ENCODE results near the gene PAQR4. TPM values are rescaled to one million over a fixed set of nuclear protein-coding genes. Genes with fewer than 3 reads are reported as not detected.

The PAQR4 gene
- polyA plus RNA-seq, 4 donors = 7.0 to 10.8 (median 9.8) TPM

DNA sequence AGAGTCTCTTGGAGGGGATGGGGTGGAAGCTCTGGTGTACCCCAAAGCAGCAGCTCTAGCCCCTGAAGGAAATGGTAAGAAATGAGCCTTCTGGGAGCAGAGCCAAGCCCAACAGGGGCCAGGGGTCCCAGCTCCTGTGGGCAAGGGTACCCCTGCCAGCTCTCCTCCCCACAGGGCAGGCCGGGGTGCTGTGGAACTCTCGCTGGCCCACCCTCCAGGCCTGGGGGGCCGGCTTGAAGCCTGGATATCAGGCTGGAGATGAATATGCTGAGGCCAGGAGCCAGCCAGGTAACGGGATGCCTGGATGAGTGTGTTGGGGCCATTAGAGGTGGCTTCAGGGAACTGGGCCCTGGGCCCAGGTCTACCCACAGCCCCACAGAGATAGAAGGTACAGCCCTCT is 31.4 kb downstream of the PAQR4 start:
- no peak for DNase-seq (ENCODE audit: low read depth in 4 of 4, low spot score in 3 of 4)

DNA sequence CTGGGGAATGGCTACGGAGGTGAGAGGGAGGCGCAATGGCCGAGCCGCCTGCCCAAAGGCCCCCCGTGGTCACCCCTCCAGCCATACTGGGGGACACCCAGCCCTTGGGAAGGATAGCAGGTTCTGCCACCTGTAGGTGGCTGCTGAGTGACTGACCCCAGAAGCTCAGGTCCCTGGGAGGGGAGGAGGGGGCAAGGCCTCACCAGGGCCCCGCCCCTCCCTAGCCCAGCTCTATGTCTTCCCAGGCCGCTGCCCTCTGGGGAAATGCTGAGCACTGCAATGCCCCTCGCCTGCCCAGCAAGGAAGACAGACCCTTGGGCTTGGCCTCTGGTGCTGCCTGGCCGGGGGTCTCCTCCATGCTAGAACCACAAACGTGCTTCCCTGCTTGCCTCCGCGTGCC is 32.2 kb downstream of the PAQR4 start:
- DNase-seq (ENCODE audit: low read depth in 4 of 4, low spot score in 3 of 4) = no peak

DNA sequence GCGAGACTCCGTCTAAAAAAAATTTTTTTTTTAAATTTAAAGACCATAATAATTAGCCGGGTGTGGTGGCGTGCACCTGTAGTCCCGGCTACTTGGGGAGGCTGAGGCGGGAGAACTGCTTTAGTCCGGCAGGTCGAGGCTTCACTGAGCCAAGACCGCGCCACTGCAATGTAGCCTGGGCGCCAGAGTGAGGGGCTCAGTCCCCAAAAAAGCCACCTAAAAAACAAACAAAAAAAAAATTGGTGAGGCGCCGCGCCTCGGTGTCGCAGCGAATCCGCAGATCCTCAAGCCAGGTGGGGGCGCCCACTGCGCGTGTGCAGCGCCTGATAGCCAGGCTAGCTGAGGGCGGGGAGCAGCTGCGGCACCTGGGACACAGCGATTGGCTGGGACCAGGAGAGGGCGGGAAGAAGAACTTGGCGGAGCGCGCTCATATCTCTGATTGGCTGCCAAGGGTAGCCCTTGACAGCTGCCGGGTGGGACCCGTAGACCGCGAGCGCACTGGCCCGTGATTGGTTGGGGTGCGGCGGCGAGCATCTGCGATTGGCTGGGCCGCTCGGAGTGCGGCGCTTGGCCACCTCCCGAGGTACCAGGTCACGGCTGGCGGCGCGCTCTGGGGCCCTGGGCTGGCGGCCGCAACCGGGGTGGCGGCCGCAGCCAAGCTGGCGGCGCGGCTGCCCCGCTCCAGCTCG is 34.6 kb downstream of the PAQR4 start:
- peak in 3 of 4 donors; percentile 91 to 96 (median 91) for DNase-seq (ENCODE audit: low read depth in 4 of 4, low spot score in 3 of 4)

DNA sequence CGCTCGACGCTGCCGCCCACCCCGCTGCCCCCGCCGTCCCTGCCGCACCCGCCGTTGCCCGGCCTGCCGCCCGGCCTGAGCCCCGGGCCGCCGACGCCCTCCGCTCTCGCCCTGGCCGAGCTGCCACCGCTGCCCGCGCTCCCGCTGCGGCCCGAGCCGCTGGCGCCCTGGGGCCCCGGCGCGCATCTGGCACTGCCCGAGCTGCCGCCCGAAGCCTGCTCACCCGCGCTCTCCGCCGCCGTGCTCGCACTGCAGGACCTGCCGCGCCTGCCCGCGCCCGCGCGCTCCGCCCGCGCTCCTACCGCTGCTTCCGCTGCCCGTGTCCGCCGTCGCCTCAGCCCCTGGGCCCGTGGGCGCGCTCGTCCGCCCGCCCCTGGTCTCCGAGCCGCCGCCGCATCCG is 35.2 kb downstream of the PAQR4 start:
- no peak for DNase-seq (ENCODE audit: low read depth in 4 of 4, low spot score in 3 of 4)

DNA sequence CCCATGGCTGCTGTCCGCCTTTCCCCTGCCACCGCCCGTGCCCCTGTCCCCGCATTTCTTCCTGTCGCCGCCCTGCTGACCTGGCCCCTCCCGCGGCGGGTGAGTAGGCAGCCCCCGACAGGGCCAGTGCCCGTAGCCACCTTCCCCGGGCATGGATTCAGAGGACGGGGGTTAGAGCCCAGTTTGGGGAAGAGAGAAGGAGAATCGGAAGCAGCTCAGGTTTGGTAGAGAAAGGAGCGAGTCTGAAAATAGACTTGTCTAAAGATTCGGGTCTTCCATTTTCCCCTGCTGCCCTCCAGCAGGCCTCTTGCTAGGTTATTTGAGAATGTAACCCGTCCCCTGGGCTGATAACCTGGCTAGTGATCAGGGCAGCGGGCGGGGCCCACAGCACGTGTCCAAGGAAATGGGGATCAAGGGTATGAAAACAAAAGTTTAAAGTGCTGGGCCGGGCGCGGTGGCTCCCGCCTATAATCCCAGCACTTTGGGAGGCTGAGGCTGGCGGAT is 35.7 kb downstream of the PAQR4 start:
- DNase-seq (ENCODE audit: low read depth in 4 of 4, low spot score in 3 of 4) = no peak

DNA sequence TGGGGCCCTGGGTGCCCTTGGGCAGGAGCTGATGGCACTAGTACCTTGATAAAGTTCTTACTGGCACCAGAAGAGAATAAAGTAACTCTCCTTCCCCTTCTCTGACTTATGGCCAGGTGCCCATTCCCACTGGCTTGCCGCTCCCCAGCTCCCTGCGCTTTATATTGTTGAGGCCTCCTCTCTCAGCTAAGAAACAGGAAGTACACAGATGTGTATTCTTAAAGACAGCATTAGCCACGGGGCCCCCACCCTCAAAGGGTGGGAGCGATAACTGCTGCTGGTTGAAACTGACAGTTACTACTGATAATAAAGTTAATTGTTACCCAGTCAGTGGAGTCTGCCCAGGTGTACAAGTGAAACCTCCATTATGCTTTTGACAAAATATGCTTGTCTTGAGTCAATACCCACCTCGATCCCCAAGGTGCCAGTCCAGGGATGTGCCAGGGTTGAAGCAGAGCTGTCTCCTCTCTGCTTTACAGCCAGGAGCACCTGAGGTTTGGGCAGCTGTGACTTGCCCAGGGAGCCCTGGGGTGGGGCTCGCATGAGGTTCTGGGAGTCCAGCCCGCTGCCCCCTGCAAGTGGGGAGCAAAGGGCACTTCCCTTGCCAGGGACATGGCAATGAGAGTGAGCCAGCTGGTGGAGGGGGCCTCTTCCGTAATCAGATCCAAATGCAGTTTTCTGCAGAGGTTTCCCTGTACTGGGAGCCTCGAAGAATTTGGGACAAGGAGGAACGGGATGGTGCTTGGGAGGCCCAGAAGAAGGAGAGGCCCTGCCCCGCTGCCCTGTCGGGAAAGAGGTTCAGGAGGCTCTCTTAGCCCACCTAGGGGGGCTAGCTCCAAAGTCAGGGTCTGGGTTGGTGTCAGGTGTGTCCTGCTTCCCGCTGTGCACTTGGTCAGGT is 38.2 kb downstream of the PAQR4 start:
- no peak for DNase-seq (ENCODE audit: low read depth in 4 of 4, low spot score in 3 of 4)

DNA sequence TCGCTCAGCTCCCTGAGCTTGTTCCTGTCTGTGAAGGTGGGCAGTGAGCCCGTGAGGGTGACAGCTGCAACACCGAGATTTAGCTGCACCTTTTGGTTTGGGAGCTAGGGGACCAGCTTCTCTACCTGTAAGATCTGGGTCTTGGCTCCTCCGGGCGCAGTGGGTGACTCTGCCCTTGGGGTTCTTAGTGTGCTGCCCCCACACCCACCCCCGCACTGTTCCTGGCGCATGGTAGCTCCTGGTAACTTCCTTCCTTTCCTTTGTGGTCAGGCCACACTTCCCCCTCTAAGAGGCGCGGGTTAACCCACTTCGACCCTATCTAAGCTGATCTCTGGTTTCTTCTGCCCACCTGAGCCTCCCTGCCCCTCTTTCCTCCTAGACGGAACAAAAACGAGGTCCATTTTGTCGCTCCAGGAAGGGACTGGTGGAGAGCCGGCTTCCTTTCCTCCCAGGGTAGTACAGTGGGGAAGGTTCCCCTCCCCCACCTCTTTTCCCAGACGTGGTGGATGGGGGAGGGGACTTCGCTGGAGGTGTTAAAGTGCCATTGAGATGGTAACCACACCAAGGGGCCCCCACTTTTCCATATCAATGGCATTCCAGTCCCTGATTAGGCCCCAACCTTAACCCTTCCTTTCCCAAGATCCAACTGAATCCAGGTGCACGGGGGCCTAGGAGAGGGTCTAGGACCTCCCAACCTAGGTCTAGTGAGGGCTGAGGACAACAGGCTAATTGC is 39.0 kb downstream of the PAQR4 start:
- no peak for DNase-seq (ENCODE audit: low read depth in 4 of 4, low spot score in 3 of 4)

DNA sequence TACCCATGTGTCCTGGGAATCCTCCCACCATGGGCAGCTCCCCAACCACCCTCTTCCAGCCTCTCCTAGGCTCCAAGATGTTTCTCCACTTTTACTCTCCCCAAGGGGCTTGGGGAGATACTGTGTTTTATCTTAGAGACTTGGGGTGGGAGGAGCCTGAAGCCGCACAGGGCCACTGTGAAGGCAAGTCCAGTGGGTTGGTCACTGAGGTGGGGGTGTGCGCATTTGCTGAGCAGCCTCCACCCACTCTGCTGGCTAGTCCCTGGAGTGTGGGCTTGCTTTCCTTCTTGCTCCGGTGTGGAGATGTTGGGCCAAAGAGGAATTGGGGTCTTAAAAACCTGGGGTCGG is 39.5 kb downstream of the PAQR4 start:
- no peak for DNase-seq (ENCODE audit: low read depth in 4 of 4, low spot score in 3 of 4)

DNA sequence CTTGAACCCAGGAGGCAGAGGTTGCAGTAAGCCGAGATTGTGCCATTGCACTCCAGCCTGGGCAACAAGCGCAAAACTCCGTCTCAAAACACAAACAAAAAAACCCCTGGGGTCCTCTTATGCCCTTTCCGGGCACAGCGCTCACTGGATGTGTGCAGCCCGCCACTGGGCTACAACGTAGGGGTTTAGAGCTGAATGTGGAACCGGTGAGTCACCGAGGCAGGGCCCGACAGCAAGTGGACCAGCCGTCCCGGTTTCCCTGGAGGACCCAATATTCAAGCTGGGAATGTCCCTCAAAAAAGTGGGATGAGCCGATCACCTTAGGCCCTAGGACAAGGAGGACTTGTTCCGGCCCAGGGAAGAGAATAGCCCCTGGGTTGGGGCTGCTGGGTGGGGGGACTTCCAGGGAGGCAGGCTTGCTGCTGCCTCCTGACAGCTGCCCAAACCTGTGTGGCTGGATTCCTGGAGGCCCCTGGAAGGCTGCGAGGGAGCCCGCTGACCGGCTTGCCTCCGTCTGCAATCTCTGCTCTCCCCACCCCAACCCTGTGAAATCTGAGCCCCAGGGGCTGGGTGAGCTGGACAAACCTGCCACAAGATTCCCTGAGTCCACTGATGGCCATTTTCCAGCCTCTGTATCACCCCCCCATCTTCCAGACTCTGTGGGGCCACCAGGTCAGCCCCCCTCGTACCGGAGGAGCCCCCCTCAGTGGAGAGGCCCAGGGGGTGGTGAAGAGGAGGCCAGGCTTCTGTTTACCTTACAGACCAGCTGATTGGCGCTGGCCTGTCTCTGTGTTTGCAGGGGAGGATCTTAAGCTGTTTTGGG is 40.6 kb downstream of the PAQR4 start:
- DNase-seq (ENCODE audit: low read depth in 4 of 4, low spot score in 3 of 4) = peak in 1 of 4 donors; percentile 74

DNA sequence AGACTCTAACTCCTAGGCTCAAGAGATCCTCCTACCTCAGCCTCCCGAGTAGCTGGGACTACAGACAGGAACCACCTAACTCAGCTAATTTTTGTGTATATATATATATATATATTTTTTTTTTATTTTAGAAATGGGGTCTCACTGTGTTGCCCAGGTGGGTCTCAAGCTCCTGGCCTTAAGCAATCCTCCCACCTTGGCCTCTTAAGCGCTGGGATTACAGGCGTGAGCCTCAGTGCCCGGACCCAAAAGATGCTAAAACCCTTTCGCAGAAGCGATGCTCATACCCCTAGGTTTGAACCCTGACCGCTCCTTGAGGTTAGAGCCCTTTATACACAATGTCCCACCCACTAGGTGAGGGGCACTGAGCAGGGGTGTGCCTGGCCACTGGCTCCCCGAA is 41.4 kb downstream of the PAQR4 start:
- no peak for DNase-seq (ENCODE audit: low read depth in 4 of 4, low spot score in 3 of 4)

DNA sequence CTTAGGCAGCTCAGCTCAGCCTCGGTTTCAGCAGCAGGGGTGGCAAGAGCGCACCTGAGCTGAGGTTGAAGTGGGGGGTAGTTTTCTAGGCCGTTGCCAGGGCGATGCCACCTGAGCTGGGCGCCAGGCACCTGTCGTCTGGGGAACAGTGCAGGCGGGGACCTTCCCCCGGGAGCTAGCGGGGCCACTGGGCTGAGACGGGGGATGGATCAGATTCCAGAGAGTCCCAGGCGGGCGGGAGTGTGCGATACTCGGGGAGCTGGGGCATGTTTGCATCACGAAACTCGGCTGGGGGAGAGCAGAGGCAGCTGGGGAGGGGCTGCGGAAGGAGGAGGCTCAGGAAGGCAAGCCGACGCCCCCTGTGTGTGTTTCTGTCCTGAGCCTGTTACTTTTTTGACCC is 43.1 kb downstream of the PAQR4 start:
- DNase-seq (ENCODE audit: low read depth in 4 of 4, low spot score in 3 of 4) = peak in 1 of 4 donors; percentile 67

DNA sequence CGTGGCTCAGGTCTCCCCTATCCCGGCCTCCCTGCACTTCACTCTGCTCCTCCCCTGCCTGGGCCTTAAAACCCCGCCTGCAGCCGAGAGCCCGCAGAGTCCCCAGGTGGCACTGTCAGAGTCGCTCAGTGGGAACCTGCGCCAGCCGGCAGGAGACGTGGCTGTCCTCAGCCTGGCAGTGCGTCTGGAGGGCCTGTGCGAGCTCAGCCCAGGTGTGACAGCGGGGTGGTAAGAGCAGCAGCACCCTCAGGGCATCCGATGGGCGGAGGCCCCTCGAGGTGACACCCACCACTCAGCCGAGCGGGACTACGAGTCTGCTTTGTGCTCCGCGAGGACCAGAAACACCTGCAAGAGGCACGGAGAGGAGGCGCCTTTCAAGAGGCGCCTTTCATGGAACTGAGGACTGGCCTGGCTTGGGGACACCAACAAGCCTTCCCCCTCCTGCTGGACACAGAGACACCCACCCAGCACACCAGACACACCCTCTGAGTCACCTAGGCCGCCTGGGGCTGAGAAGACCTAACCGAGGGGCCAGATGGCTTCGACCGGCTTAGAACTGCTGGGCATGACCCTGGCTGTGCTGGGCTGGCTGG is 43.8 kb downstream of the PAQR4 start, which contains the start of gene CLDN9:
CLDN9 (plus strand) TSS at position 96 of the 593 bp plus-strand sequence; CDS start at position 536, 440 bp downstream.
- DNase-seq (ENCODE audit: low read depth in 4 of 4, low spot score in 3 of 4) = no peak

DNA sequence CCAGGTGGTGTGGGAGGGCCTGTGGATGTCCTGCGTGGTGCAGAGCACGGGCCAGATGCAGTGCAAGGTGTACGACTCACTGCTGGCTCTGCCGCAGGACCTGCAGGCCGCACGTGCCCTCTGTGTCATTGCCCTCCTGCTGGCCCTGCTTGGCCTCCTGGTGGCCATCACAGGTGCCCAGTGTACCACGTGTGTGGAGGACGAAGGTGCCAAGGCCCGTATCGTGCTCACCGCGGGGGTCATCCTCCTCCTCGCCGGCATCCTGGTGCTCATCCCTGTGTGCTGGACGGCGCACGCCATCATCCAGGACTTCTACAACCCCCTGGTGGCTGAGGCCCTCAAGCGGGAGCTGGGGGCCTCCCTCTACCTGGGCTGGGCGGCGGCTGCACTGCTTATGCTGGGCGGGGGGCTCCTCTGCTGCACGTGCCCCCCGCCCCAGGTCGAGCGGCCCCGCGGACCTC is 44.4 kb downstream of the PAQR4 start:
- DNase-seq (ENCODE audit: low read depth in 4 of 4, low spot score in 3 of 4) = no peak

DNA sequence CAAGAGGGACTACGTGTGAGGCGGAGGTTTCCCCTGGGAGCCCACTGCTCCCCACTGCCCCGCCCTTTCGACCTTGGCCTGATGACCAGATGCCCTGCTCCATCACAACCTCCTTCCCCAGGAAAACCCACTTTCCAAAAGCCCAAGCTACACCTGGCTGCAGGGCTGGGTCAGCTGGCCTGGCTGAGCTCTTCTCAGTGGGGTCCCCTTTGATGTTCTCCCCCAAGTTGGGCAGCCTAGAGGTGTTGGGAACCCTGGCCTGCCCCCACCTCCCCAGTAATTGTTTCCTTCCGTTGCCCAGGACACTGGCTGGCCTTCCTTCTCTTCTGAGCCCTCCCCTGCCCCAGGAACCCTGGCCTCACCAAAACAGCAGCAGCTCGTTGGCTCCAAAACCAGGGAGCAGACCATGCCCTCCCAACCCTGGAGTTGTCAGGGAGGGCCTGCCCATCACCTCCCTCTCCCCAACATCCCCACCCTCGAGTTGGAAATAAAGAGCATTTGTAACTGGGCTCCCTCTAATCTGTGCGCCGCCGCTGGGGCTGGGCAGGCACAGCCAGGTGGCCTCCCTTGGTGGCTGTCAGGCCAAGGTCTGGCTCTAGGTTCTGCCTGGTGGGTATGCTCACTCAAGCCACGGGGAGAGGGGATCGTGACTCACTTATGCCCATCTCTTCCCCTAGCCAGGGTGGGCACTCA is 45.0 kb downstream of the PAQR4 start:
- DNase-seq (ENCODE audit: low read depth in 4 of 4, low spot score in 3 of 4) = no peak

DNA sequence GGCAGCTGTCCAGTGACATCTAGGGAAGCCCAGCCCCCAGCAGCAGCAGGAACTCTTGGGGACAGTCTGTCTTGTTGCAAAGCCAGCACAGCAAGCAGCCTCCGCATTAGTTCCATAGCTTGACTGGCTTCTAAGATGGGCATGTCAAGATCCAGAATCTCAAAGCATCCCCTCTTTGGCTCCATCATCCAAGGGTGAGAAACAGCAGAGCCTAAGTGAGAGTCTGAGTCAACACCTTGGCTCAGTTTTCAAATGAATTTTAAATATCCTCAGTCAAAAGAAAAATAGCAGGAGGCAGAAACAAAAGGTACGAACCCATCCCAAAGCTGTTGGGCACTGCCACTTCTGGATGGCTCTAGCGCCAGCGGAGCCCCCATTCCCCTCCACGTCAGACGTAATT is 45.8 kb downstream of the PAQR4 start:
- no peak for DNase-seq (ENCODE audit: low read depth in 4 of 4, low spot score in 3 of 4)

DNA sequence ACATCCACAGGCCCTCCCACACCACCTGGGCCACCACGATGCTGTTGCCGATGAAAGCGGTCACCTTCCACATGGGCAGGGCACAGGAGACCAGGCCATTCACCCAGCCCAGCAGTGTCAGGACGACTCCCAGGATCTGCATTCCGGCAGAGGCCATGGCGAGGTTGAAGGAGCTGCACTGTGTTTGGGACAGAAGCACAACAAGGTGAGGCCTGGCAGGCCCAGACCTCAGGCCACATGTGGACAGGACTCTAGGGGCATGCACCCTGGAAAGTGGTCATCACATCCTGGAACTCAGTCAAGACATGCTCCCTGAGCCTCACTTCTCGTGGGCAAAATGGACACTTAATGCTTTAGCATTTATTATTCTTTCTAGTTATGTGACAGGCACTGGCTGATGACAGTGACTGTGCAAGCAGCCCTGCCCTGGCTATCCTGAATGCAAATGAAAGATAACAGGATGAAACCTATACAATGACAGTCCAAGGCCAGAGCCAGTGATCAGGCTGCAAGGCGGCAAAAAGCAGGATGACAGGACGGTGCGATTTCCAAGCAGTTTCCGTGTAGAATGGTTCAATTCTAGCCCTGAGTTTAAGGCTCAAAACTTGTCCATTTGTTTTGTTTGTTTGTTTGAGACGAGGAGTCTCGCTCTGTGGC is 46.8 kb downstream of the PAQR4 start:
- no peak for DNase-seq (ENCODE audit: low read depth in 4 of 4, low spot score in 3 of 4)

DNA sequence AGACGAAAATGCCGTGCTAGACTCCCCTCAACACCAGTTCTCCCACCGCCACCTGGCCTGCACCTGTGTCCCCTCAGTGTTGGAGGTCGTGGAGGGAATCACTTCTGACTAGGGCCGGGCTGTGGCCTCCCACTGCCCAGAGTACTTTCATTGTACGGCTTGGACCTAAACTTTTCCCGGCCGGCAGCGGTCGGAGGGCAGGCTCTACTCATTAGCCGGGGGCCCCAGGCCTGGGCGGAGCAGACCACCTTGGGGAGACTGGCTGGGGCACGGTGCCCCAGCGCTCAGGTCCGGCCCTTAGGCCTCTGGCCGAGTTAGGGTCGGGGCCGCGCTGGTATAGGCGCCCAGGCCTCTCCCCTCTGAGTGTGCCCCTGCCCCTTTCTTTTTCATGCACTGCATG is 48.2 kb downstream of the PAQR4 start:
- DNase-seq (ENCODE audit: low read depth in 4 of 4, low spot score in 3 of 4) = no peak

DNA sequence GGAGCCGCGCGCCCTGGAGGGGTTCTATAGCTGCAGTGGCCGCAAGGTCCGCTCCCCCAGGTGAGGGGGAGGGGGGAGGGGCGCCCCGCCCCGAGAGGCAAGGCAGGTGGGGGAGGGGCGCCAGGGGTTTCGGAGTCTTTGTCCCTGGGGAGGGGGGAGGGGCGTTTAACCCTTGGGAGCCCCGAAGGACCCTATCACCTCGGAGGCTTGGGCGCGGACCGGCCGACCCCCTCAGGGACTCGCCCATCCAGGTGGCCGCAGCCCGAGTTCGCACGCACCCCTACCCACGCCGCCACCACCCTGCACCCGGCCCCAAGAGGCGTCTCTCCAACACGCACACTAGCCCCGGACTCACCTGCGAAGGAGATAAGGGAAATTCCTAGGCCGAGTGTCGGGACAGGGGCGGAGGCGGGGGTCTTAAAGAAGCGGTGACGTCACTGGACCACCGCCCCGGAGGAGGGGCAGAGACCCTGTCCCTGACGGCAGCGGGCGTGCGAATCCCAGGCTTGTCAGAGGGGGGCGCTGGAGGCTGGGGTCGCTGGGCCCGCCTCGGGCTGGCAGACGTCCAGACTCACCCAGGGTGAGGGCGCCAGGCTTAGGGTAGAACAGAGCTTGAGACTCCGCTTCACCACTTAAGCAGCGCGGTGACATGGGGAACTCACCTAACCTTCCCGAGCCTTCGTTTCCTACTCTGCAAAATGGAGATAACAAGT is 48.8 kb downstream of the PAQR4 start, which contains the start of gene CLDN6:
CLDN6 (minus strand) TSS at position 390 of the 713 bp plus-strand sequence. CDS start 2,162 bp downstream, outside the sequence.
- no peak for DNase-seq (ENCODE audit: low read depth in 4 of 4, low spot score in 3 of 4)

Measured in left renal pelvis (tissue), 4 donors.